Urothelium cell line (cell line): Measurements from ENCODE around the gene GLUD1.
"Not testable (repeated sequence)": the region's sequence is repeated elsewhere in the genome, so short reads cannot be mapped to it uniquely, and the experiment has no call there.

Source experiments
- DNase-seq: peaks from one replicate; pipeline ENCODE4 v3.0.0; 2011; ENCODE audit warnings: low spot score, mixed read lengths
- FAIRE-seq: peaks from 2 replicates; lab custom pipeline; 2011; peaks lifted over from hg19 to GRCh38; lab: Jason Lieb, UNC

GLUD1 gene

GRCh38 chr10:87094373-87095235 lies at the start of gene GLUD1, which contains the start of gene SHLD2:
Gene GLUD1, minus strand, starts transcription at chr10:87094843. Its CDS starts 74 bp downstream, at chr10:87094769.
Gene SHLD2, plus strand, starts transcription at chr10:87095206. Its CDS starts 56,149 bp downstream, at chr10:87151355.
- FAIRE-seq = no peak
- DNase-seq = peak; percentile 93

- DNase-seq, FAIRE-seq: not testable (repeated sequence)
These were observed 48.4 kb upstream of the GLUD1 start for GRCh38 chr10:87143109-87143418.

GRCh38 chr10:87142230-87143108 lies 47.8 kb upstream of the GLUD1 start:
- FAIRE-seq = not testable (repeated sequence)

GRCh38 chr10:87137478-87137877 lies 42.8 kb upstream of the GLUD1 start:
- DNase-seq, FAIRE-seq: not testable (repeated sequence)

More at GRCh38 chr10:87142230-87143108, 47.8 kb upstream of the GLUD1 start:
- not testable (repeated sequence) for DNase-seq

GRCh38 chr10:87134440-87134839 lies 39.8 kb upstream of the GLUD1 start:
- FAIRE-seq, DNase-seq: not testable (repeated sequence)

- DNase-seq, FAIRE-seq: not testable (repeated sequence)
These were observed 39.3 kb upstream of the GLUD1 start for GRCh38 chr10:87133936-87134335.

- not testable (repeated sequence) for DNase-seq
These were observed 37.5 kb upstream of the GLUD1 start for GRCh38 chr10:87132176-87132575.

GRCh38 chr10:87127607-87128156 lies 33.0 kb upstream of the GLUD1 start:
- not testable (repeated sequence) for DNase-seq, FAIRE-seq

More at GRCh38 chr10:87132176-87132575, 37.5 kb upstream of the GLUD1 start:
- not testable (repeated sequence) for FAIRE-seq

- not testable (repeated sequence) for DNase-seq, FAIRE-seq
These were observed 32.4 kb upstream of the GLUD1 start for GRCh38 chr10:87127048-87127447.

- not testable (repeated sequence) for DNase-seq, FAIRE-seq
These were observed 28.7 kb upstream of the GLUD1 start for GRCh38 chr10:87123351-87123750.

GRCh38 chr10:87119029-87119428 lies 24.4 kb upstream of the GLUD1 start:
- FAIRE-seq, DNase-seq: not testable (repeated sequence)

- not testable (repeated sequence) for DNase-seq, FAIRE-seq
These were observed 23.5 kb upstream of the GLUD1 start for GRCh38 chr10:87118122-87118521.

- DNase-seq = no peak
- FAIRE-seq = no peak
These were observed 10.9 kb upstream of the GLUD1 start for GRCh38 chr10:87105446-87106124.

GRCh38 chr10:87104727-87105126 lies 10.1 kb upstream of the GLUD1 start:
- DNase-seq, FAIRE-seq: not testable (repeated sequence)

- FAIRE-seq (no peak), DNase-seq (no peak)
These were observed 7.4 kb upstream of the GLUD1 start for GRCh38 chr10:87101996-87102395.

GRCh38 chr10:87095236-87095945 lies 748 bp upstream of the GLUD1 start:
- peak; percentile 83 for DNase-seq
- no peak for FAIRE-seq

- FAIRE-seq (peak; percentile 17), DNase-seq (peak; percentile 46)
These were observed 841 bp downstream of the GLUD1 start for GRCh38 chr10:87093632-87094372.

- DNase-seq (peak; percentile 10), FAIRE-seq (no peak)
These were observed 1.6 kb downstream of the GLUD1 start for GRCh38 chr10:87092861-87093631.
